ENCODE measurements around the gene SORBS2.

The SORBS2 gene

DNA sequence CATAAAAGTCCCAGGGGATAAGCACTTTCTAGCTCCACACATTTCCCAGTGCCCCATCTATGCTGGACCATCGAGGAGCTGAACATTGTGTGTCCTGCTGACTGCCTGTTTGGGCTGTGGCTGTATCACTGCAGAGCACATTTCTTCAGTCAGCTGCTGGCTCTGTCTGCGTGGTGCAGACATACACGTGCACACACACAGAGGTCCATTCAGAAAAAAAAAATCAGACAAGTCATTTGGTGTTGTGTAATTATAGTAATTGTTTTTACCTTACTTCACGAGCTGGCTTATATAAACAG is 275.6 kb downstream of the SORBS2 start:
- H3K27ac ChIP-seq = no peak overlapping the region; the same call in 1 of the 2 replicates
- TF ChIP-seq, protein P1, sequence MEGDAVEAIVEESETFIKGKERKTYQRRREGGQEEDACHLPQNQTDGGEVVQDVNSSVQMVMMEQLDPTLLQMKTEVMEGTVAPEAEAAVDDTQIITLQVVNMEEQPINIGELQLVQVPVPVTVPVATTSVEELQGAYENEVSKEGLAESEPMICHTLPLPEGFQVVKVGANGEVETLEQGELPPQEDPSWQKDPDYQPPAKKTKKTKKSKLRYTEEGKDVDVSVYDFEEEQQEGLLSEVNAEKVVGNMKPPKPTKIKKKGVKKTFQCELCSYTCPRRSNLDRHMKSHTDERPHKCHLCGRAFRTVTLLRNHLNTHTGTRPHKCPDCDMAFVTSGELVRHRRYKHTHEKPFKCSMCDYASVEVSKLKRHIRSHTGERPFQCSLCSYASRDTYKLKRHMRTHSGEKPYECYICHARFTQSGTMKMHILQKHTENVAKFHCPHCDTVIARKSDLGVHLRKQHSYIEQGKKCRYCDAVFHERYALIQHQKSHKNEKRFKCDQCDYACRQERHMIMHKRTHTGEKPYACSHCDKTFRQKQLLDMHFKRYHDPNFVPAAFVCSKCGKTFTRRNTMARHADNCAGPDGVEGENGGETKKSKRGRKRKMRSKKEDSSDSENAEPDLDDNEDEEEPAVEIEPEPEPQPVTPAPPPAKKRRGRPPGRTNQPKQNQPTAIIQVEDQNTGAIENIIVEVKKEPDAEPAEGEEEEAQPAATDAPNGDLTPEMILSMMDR (conservative IDR thresholded peaks at IDR 0.05) = no peak

DNA sequence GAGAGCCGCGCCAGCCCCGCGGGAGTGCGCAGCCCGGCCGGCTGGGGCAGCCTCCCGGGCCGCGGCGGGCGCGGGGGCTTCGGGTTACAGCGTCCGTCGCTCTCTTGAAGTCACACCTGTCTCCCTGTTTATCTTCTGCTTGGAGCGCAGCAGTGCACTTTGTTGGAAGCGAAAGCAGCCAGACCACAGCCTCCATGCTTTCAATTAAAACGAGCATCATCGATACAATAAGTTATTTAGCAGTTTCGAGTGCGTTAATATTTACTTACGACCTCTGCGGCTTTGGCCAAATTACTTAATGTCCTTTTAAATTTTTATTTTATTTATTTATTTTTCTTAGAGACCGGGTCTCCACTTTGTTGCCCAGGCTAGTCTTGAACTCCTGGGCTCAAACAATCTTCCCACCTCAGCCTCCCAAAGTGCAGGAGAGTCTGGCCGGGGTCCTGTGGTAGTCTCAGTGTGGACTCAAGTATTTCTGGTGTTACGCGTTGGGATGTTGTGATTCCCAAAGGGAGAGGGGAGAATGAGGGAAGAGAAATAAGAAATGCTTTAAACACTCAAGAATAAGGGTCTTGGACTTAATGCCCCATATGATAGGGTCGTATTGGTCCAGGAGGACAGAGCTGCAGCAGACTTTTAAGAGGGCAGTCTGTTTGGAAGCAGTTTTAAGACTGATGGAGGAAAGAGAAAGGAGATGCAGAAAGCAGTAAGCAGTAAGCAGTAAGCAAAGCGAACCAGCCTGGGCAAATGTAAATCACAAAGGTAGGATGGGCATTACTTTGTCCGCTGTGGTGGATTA is 276.2 kb downstream of the SORBS2 start:
- TF ChIP-seq, protein P1 (conservative IDR thresholded peaks at IDR 0.05) = peak; percentile 2; the same call in 1 of the 2 replicates

More for the DNA sequence above, 276.2 kb downstream of the SORBS2 start:
- peak overlapping the region; percentile 75 for H3K27ac ChIP-seq

Measured in VCaP (cell line).